H9 (cell line): ENCODE data around the gene HP1BP3. TPM values are rescaled to one million over a fixed set of nuclear protein-coding genes. Genes with fewer than 3 reads are reported as not detected.
A peak's percentile ranks its signal among the peaks of the same experiment; 100 is the strongest.

ENCODE experiments used
- DNase-seq: peaks from one replicate; pipeline ENCODE4 v3.0.0-alpha.2; 2017
- H2AFZ ChIP-seq: one replicate; pipeline ENCODE4 v1.6.1; 2013; ENCODE audit warnings: mild to moderate bottlenecking, low read length, control low read depth, moderate library complexity
- H2AK5ac ChIP-seq: 2 replicates; pipeline ENCODE4 v1.6.1; 2013; ENCODE audit warnings: low read length, control low read depth, mixed read lengths; ENCODE audit not compliant: insufficient read length
- H2BK120ac ChIP-seq: one replicate; pipeline ENCODE4 v1.6.1; 2013; ENCODE audit warnings: low read depth, mild to moderate bottlenecking, low read length, control low read depth, inconsistent platforms; ENCODE audit not compliant: poor library complexity, severe bottlenecking
- H2BK12ac ChIP-seq: 2 replicates; pipeline ENCODE4 v1.6.1; 2013; ENCODE audit warnings: low read length, control low read depth, mixed read lengths, low read depth; ENCODE audit not compliant: insufficient read length
- H2BK15ac ChIP-seq: 2 replicates; pipeline ENCODE4 v1.6.1; 2013; ENCODE audit warnings: low read depth, low read length, control low read depth
- H2BK20ac ChIP-seq: one replicate; pipeline ENCODE4 v1.6.1; 2013; ENCODE audit warnings: low read depth, mild to moderate bottlenecking, low read length, control low read depth, inconsistent platforms; ENCODE audit not compliant: poor library complexity, severe bottlenecking
- H2BK5ac ChIP-seq: 2 replicates; pipeline ENCODE4 v1.6.1; 2013; ENCODE audit warnings: low read length, control low read depth, mixed read lengths; ENCODE audit not compliant: insufficient read length
- H3K14ac ChIP-seq: 2 replicates; pipeline ENCODE4 v1.6.1; 2013; ENCODE audit warnings: low read length, control low read depth; ENCODE audit not compliant: insufficient read depth
- H3K18ac ChIP-seq: 2 replicates; pipeline ENCODE4 v1.6.1; 2013; ENCODE audit warnings: low read depth, mild to moderate bottlenecking, mixed read lengths, low read length, control low read depth; ENCODE audit not compliant: insufficient read length
- H3K23ac ChIP-seq: 2 replicates; pipeline ENCODE4 v1.6.1; 2013; ENCODE audit warnings: low read length, control low read depth, mixed read lengths, low read depth; ENCODE audit not compliant: insufficient read length
- H3K23me2 ChIP-seq: 2 replicates; pipeline ENCODE4 v1.6.1; 2013; ENCODE audit warnings: low read depth, mild to moderate bottlenecking, mixed read lengths, low read length, control low read depth; ENCODE audit not compliant: insufficient read length, poor library complexity, severe bottlenecking
- H3K27ac ChIP-seq: 2 replicates; pipeline ENCODE4 v1.5.1; 2013; ENCODE audit warnings: low read length, control low read depth, mixed read lengths, low read depth; ENCODE audit not compliant: insufficient read length
- H3K27me3 ChIP-seq: 2 replicates; pipeline ENCODE4 v1.6.1; 2013; ENCODE audit warnings: low read length, control low read depth, inconsistent platforms; ENCODE audit not compliant: insufficient read depth
- H3K4ac ChIP-seq: 2 replicates; pipeline ENCODE4 v1.6.1; 2013; ENCODE audit warnings: low read depth, mild to moderate bottlenecking, control low read depth, inconsistent platforms, low read length, moderate library complexity
- H3K4me1 ChIP-seq: 2 replicates; pipeline ENCODE4 v1.6.1; 2013; ENCODE audit warnings: low read length, control low read depth, inconsistent platforms; ENCODE audit not compliant: insufficient read depth
- H3K4me2 ChIP-seq: 2 replicates; pipeline ENCODE4 v1.6.1; 2013; ENCODE audit warnings: low read length, control low read depth, mixed read lengths; ENCODE audit not compliant: insufficient read length, insufficient read depth
- H3K56ac ChIP-seq: 2 replicates; pipeline ENCODE4 v1.6.1; 2013; ENCODE audit warnings: low read depth, mild to moderate bottlenecking, mixed read lengths, low read length, control low read depth; ENCODE audit not compliant: insufficient read length
- H3K79me1 ChIP-seq: 2 replicates; pipeline ENCODE4 v1.6.1; 2013; ENCODE audit warnings: low read depth, mild to moderate bottlenecking, moderate library complexity, low read length, control low read depth, inconsistent platforms; ENCODE audit not compliant: insufficient read depth, poor library complexity, severe bottlenecking
- H3K79me2 ChIP-seq: 2 replicates; pipeline ENCODE4 v1.6.1; 2013; ENCODE audit warnings: low read length, control low read depth, inconsistent platforms; ENCODE audit not compliant: insufficient read depth
- H3K9ac ChIP-seq: 2 replicates; pipeline ENCODE4 v1.6.1; 2013; ENCODE audit warnings: low read length, control low read depth, mixed read lengths; ENCODE audit not compliant: insufficient read length; ENCODE audit errors: extremely low read depth
- H3K9me3 ChIP-seq: one replicate; pipeline ENCODE4 v1.6.1; 2013; ENCODE audit warnings: low read depth, low read length, inconsistent platforms; ENCODE audit not compliant: control insufficient read depth
- H3T11ph ChIP-seq: one replicate; pipeline ENCODE4 v1.6.1; 2013; ENCODE audit warnings: mild to moderate bottlenecking, low read length, control low read depth, inconsistent platforms
- H4K20me1 ChIP-seq: one replicate; pipeline ENCODE4 v1.6.1; 2013; ENCODE audit not compliant: control insufficient read depth, insufficient read length, insufficient read depth
- H4K5ac ChIP-seq: 2 replicates; pipeline ENCODE4 v1.6.1; 2013; ENCODE audit warnings: low read depth, mild to moderate bottlenecking, mixed read lengths, low read length, control low read depth; ENCODE audit not compliant: insufficient read length
- H4K8ac ChIP-seq: replicated peaks from 2 replicates; pipeline ENCODE4 v1.6.1; 2013; ENCODE audit warnings: low read length, control low read depth, mixed read lengths, low read depth; ENCODE audit not compliant: insufficient read length
- H4K91ac ChIP-seq: 2 replicates; pipeline ENCODE4 v1.6.1; 2013; ENCODE audit warnings: low read depth, mild to moderate bottlenecking, moderate library complexity, mixed read lengths, low read length, control low read depth; ENCODE audit not compliant: insufficient read length
- H3K27ac Mint-ChIP-seq, 3 experiments: 2 replicates in 2 of 3; 3 replicates in 1 of 3; pipeline ENCODE4 v1.8.0; 2020 to 2021; ENCODE audit warnings: mixed read lengths in 3 of 3, mild to moderate bottlenecking in 1 of 3, moderate library complexity in 1 of 3
- H3K27me3 Mint-ChIP-seq: 2 replicates; pipeline ENCODE4 v1.8.0; 2021; ENCODE audit warnings: low read depth, mild to moderate bottlenecking, moderate library complexity, mixed read lengths
- H3K36me3 Mint-ChIP-seq, 3 experiments: 2 replicates in 2 of 3; 3 replicates in 1 of 3; pipeline ENCODE4 v1.8.0; 2020 to 2021; ENCODE audit warnings: low read depth in 3 of 3, mixed read lengths in 3 of 3; ENCODE audit not compliant: insufficient read depth in 1 of 3
- H3K4me1 Mint-ChIP-seq, 2 experiments: 2 replicates each; pipeline ENCODE4 v1.8.0; 2020; ENCODE audit warnings: mixed read lengths in 2 of 2
- H3K4me3 Mint-ChIP-seq, 2 experiments: 2 replicates in 1 of 2; 3 replicates in 1 of 2; pipeline ENCODE4 v1.8.0; 2020 to 2021; ENCODE audit warnings: mild to moderate bottlenecking in 2 of 2, mixed read lengths in 2 of 2, moderate library complexity in 1 of 2
- H3K9me3 Mint-ChIP-seq, 2 experiments: 2 replicates in 1 of 2; 3 replicates in 1 of 2; pipeline ENCODE4 v1.8.0; 2020; ENCODE audit warnings: mild to moderate bottlenecking in 2 of 2, mixed read lengths in 2 of 2, moderate library complexity in 1 of 2
- CTCF ChIP-seq: fragments of 200-600 bp; sonication (generic); conservative IDR thresholded peaks from 3 replicates; pipeline ENCODE4 v1.8.0; 2021; ENCODE audit warnings: antibody characterized with exemption, mild to moderate bottlenecking
- WGBS: extraction: QIAGEN DNeasy Blood & Tissue Kit; methylation state at CpG from one replicate; pipeline ENCODE4 v1.1.7; 2013; ENCODE audit warnings: missing lambda C conversion rate, low lambda C conversion rate, mixed read lengths; ENCODE audit not compliant: insufficient read length; ENCODE audit errors: extremely low coverage; 5-methylcytosine and 5-hydroxymethylcytosine counted together
- total RNA-seq: library from RNA; stranded (reverse); gene quantifications from 2 replicates; pipeline ENCODE4 v1.2.1, GENCODE V29; 2021

HP1BP3 gene
- total RNA-seq, 1 experiment from 2014 or later: 127 TPM

DNA sequence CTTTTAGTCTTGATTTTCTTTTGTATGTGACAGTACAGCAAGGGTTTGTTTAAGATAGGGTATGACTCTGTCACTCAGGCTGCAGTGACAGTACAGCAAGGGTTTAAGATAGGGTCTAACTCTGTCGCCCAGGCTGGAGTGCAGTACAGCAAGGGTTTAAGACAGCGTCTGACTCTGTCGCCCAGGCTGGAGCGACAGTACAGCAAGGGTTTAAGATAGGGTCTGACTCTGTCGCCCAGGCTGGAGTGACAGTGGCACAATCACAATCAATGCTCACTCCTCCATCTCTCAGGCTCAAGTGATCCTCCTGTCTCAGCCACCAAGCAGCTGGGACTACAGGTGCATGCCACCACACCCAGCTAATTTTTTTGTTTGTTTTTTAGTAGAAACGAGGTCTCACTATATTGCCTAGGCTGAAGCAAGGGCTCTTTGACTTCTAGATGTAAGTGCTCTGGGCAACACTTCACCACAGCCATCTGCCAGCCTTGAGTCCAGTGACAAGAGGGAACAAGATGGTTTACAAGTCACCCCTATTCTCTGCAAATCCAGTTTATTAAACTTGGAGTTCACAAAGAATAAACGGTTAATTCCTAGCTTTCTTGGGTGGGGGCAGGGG is 53.6 kb downstream of the HP1BP3 start:
- H3K14ac ChIP-seq: no peak overlapping the region
- DNase-seq: no peak
- H2BK15ac ChIP-seq: no peak overlapping the region
- no peak overlapping the region for H3T11ph ChIP-seq
- no peak overlapping the region for H3K18ac ChIP-seq
- no peak overlapping the region for H4K5ac ChIP-seq
- H3K27ac Mint-ChIP-seq: no peak overlapping the region
- H3K4me3 Mint-ChIP-seq: peak overlapping the region; percentile 72 to 86
- no peaks in the 10 kb centered on the region; a peak in 1 of 5 replicates for H3K9me3 Mint-ChIP-seq
- H2BK120ac ChIP-seq: no peak overlapping the region
- no peaks in the 10 kb centered on the region for H3K79me2 ChIP-seq
- H3K23ac ChIP-seq: no peak overlapping the region
- H3K23me2 ChIP-seq: peaks cover 8% of the 10 kb centered on the region
- peaks cover 16 to 30% of the 10 kb centered on the region in 2 experiments for H3K4me1 Mint-ChIP-seq
- H4K20me1 ChIP-seq: no peaks in the 10 kb centered on the region
- no peak overlapping the region for H4K91ac ChIP-seq
- H3K9me3 ChIP-seq: no peaks in the 10 kb centered on the region
- no peak overlapping the region for H2AK5ac ChIP-seq
- no peak overlapping the region for H2AFZ ChIP-seq
- WGBS: no CpG with 5 or more reads among the region's 7 CpGs
- no peak overlapping the region for H3K9ac ChIP-seq
- H3K4ac ChIP-seq: no peak overlapping the region
- H3K56ac ChIP-seq: no peak overlapping the region
- no peak overlapping the region for H2BK12ac ChIP-seq
- TF ChIP-seq CTCF: no peak
- H4K8ac ChIP-seq: no peak overlapping the region
- H3K27ac ChIP-seq: no peak overlapping the region
- no peaks in the 10 kb centered on the region; the same call in 1 of the 2 replicates for H3K4me1 ChIP-seq
- H2BK5ac ChIP-seq: no peak overlapping the region
- peaks cover 8% of the 10 kb centered on the region; the same call in 1 of the 2 replicates for H3K27me3 ChIP-seq
- peak overlapping the region; percentile 87 for H3K4me2 ChIP-seq
- H3K36me3 Mint-ChIP-seq: peaks cover 0 to 1% (median 0%) of the 10 kb centered on the region in 3 experiments; a peak in 4 of 7 replicates
- no peak overlapping the region for H2BK20ac ChIP-seq
- no peaks in the 10 kb centered on the region for H3K79me1 ChIP-seq
- H3K27me3 Mint-ChIP-seq: peaks cover 65% of the 10 kb centered on the region
